SK-N-SH (cell line): ENCODE data around the gene ANKRD62. TPM values are rescaled to one million over a fixed set of nuclear protein-coding genes. Genes with fewer than 3 reads are reported as not detected.

ENCODE experiments used
- CTCF ChIA-PET: fragments of 300-600, 350-600 bp; formaldehyde crosslinking; extraction: SDS; loops from one replicate; lab custom pipeline; 2021; lab: Yijun Ruan, JAX
- POLR2A ChIA-PET: fragments of 350-600 bp; sonication (Branson Sonifier 250); formaldehyde crosslinking; extraction: SDS; loops from one replicate; lab custom pipeline; 2020; ENCODE audit warnings: antibody characterized with exemption, inconsistent platforms; lab: Yijun Ruan, JAX
- DNase-seq: peaks from one replicate; pipeline ENCODE4 v3.0.0; 2012
- H2AFZ ChIP-seq: fragments of 200-600 bp; sonication (generic); 2 replicates; pipeline ENCODE4 v1.8.1; 2016; ENCODE audit warnings: antibody characterized with exemption, mild to moderate bottlenecking, low read depth
- H3F3A ChIP-seq: fragments of 200-600 bp; sonication (generic); replicated peaks from 2 replicates; pipeline ENCODE3; 2016; ENCODE audit warnings: antibody characterized with exemption, mild to moderate bottlenecking; ENCODE audit not compliant: insufficient read depth
- H3K27ac ChIP-seq, 2 experiments: fragments of 200-500 bp in 1 of 2; fragments of 200-600 bp in 1 of 2; sonication (Bioruptor generic) in 1 of 2; sonication (generic), shearing (Covaris generic) in 1 of 2; 2 replicates each; pipeline versions ENCODE4 v1.5.1 to v1.6.1; 2014 to 2016; ENCODE audit warnings: low read depth in 2 of 2, inconsistent platforms in 1 of 2, low read length in 1 of 2, mild to moderate bottlenecking in 1 of 2, mixed read lengths in 1 of 2
- H3K27me3 ChIP-seq: fragments of 200-600 bp; sonication (generic), shearing (Covaris generic); 2 replicates; pipeline ENCODE4 v1.6.1; 2016; ENCODE audit warnings: mixed run types; ENCODE audit not compliant: insufficient read depth
- H3K36me3 ChIP-seq, 2 experiments: fragments of 200-500 bp in 1 of 2; fragments of 200-600 bp in 1 of 2; sonication (Bioruptor generic) in 1 of 2; sonication (generic) in 1 of 2; replicated peaks in 1 of 2; 2 replicates each; pipeline versions ENCODE3 to v1.5.1; 2014 to 2016; ENCODE audit warnings: low read length in 1 of 2, mild to moderate bottlenecking in 1 of 2; ENCODE audit not compliant: insufficient read depth in 2 of 2, control insufficient read depth in 1 of 2
- H3K4me1 ChIP-seq, 2 experiments: fragments of 200-500 bp in 1 of 2; fragments of 200-600 bp in 1 of 2; sonication (Bioruptor generic) in 1 of 2; sonication (generic), shearing (Covaris generic) in 1 of 2; 2 replicates each; pipeline versions ENCODE4 v1.5.1 to v1.6.1; 2014 to 2016; ENCODE audit warnings: low read depth in 1 of 2, low read length in 1 of 2, mixed run types in 1 of 2; ENCODE audit not compliant: insufficient read depth in 2 of 2, control insufficient read depth in 1 of 2
- H3K4me2 ChIP-seq: fragments of 200-600 bp; sonication (generic), shearing (Covaris generic); 2 replicates; pipeline ENCODE4 v1.6.1; 2017; ENCODE audit warnings: mixed run types
- H3K4me3 ChIP-seq, 2 experiments: fragments of 200-500 bp in 1 of 2; fragments of 200-600 bp in 1 of 2; sonication (Bioruptor generic) in 1 of 2; sonication (generic), shearing (Covaris generic) in 1 of 2; 2 replicates each; pipeline versions ENCODE4 v1.5.1 to v1.8.1; 2014 to 2016; ENCODE audit warnings: low read depth in 2 of 2, inconsistent platforms in 1 of 2, low read length in 1 of 2, mild to moderate bottlenecking in 1 of 2, mixed read lengths in 1 of 2, moderate library complexity in 1 of 2
- H3K79me2 ChIP-seq: fragments of 200-600 bp; sonication (generic); 2 replicates; pipeline ENCODE4 v1.8.1; 2017; ENCODE audit warnings: mild to moderate bottlenecking; ENCODE audit not compliant: insufficient read depth
- H3K9ac ChIP-seq: fragments of 200-600 bp; sonication (generic); 2 replicates; pipeline ENCODE4 v1.6.1; 2017; ENCODE audit warnings: mixed run types
- H3K9me2 ChIP-seq: fragments of 200-600 bp; sonication (generic); 2 replicates; pipeline ENCODE4 v1.6.1; 2017; ENCODE audit warnings: mixed run types
- H3K9me3 ChIP-seq: fragments of 200-600 bp; sonication (generic); 2 replicates; pipeline ENCODE4 v1.6.1; 2017; ENCODE audit warnings: mixed run types, mild to moderate bottlenecking, moderate library complexity
- H4K20me1 ChIP-seq: fragments of 200-600 bp; sonication (generic); 2 replicates; pipeline ENCODE4 v1.6.1; 2017; ENCODE audit warnings: mild to moderate bottlenecking, mixed run types; ENCODE audit not compliant: insufficient read depth
- ELF1 ChIP-seq: IDR thresholded peaks from 2 replicates; pipeline ENCODE4 v1.4.0; 2012
- EP300 ChIP-seq, 2 experiments: IDR thresholded peaks; 2 replicates each; pipeline versions ENCODE4 v1.4.0 to v1.6.1; 2012; ENCODE audit warnings: borderline replicate concordance in 1 of 2, low read depth in 1 of 2, low read length in 1 of 2
- FOXJ3 ChIP-seq: sonication (generic); formaldehyde crosslinking; IDR thresholded peaks from 2 replicates; pipeline ENCODE4 v1.5.1; 2020; ENCODE audit warnings: mild to moderate bottlenecking, missing genetic modification reagents
- FOXM1 ChIP-seq: IDR thresholded peaks from 2 replicates; pipeline ENCODE4 v1.4.0; 2012; ENCODE audit warnings: low read depth, mild to moderate bottlenecking
- GABPA ChIP-seq: IDR thresholded peaks from 2 replicates; pipeline ENCODE4 v1.4.0; 2012; ENCODE audit warnings: low read depth, mild to moderate bottlenecking
- IRF3 ChIP-seq: fragments of 150-350 bp; IDR thresholded peaks from 2 replicates; pipeline ENCODE4 v1.6.1; 2016; ENCODE audit warnings: mild to moderate bottlenecking, low read depth, low read length
- JUND ChIP-seq: IDR thresholded peaks from 2 replicates; pipeline ENCODE4 v1.4.0; 2012
- MAX ChIP-seq: IDR thresholded peaks from 2 replicates; pipeline ENCODE4 v1.4.0; 2012; ENCODE audit warnings: low read depth
- MEF2A ChIP-seq: IDR thresholded peaks from 2 replicates; pipeline ENCODE4 v1.4.0; 2012; ENCODE audit warnings: low read depth, borderline replicate concordance
- MXI1 ChIP-seq: IDR thresholded peaks from 2 replicates; pipeline ENCODE4 v1.6.1; 2012; ENCODE audit warnings: mild to moderate bottlenecking, low read depth, low read length, improper control_type of control experiment
- POLR2AphosphoS5 ChIP-seq: IDR thresholded peaks from 2 replicates; pipeline ENCODE4 v1.6.1; 2012; ENCODE audit warnings: low read depth, low read length
- RAD21 ChIP-seq: IDR thresholded peaks from 2 replicates; pipeline ENCODE4 v1.6.1; 2012; ENCODE audit warnings: mild to moderate bottlenecking, low read length
- RCOR1 ChIP-seq: fragments of 150-350 bp; IDR thresholded peaks from 2 replicates; pipeline ENCODE4 v1.6.1; 2017; ENCODE audit warnings: antibody characterized with exemption, low read length
- REST ChIP-seq: IDR thresholded peaks from 2 replicates; pipeline ENCODE4 v1.6.1; 2012; ENCODE audit warnings: mild to moderate bottlenecking, low read depth, low read length, moderate library complexity
- SIN3A ChIP-seq: IDR thresholded peaks from 2 replicates; pipeline ENCODE4 v1.6.1; 2012; ENCODE audit warnings: low read depth, mild to moderate bottlenecking, low read length, moderate library complexity, borderline replicate concordance
- TCF12 ChIP-seq: IDR thresholded peaks from 2 replicates; pipeline ENCODE4 v1.4.0; 2012
- TEAD4 ChIP-seq: IDR thresholded peaks from 2 replicates; pipeline ENCODE4 v1.4.0; 2012; ENCODE audit warnings: mild to moderate bottlenecking, borderline replicate concordance; ENCODE audit not compliant: insufficient read depth
- ZBTB33 ChIP-seq: IDR thresholded peaks from 2 replicates; pipeline ENCODE4 v1.4.0; 2012; ENCODE audit warnings: low read depth, borderline replicate concordance
- WGBS: methylation state at CpG from one replicate; pipeline ENCODE4 v1.1.6; 2017; ENCODE audit warnings: low lambda C conversion rate; 5-methylcytosine and 5-hydroxymethylcytosine counted together
- polyA plus RNA-seq, 3 experiments: library from polyadenylated mRNA; depleted of rRNA; stranded (reverse); fragments of >200 nt; gene quantifications; 2 replicates each; pipeline ENCODE4 v1.2.3, GENCODE V29; 2012

ANKRD62 gene
- polyA plus RNA-seq, 1 of the 3 experiments (the other 2 are of a cell fraction) = not detected

- ChIA-PET POLR2A (interaction anchor here (0.6 kb wide), 1 partner anchor 10 kb away, joined by 3 read pairs; no protein-coding TSS in a partner anchor), CTCF (interaction anchor here (1.0 kb wide), 1 partner anchor 13 kb away, joined by 3 read pairs; no protein-coding TSS in a partner anchor)
- Histone ChIP-seq H3K4me2 (no peak overlapping the region), H3K4me3 (no peak overlapping the region), H3K9me2 (no peaks in the 10 kb centered on the region), H3K79me2 (no peaks in the 10 kb centered on the region), H3F3A (no peaks in the 10 kb centered on the region), H4K20me1 (no peaks in the 10 kb centered on the region), H3K4me1 (no peaks in the 10 kb centered on the region; a peak in 1 of 4 replicates), H3K36me3 (no peaks in the 10 kb centered on the region), H3K9me3 (no peaks in the 10 kb centered on the region), H2AFZ (no peak overlapping the region), H3K9ac (no peak overlapping the region), H3K27ac (no peak overlapping the region), H3K27me3 (no peaks in the 10 kb centered on the region; the same call in 1 of the 2 replicates)
- TF ChIP-seq SIN3A (no peak), ZBTB33 (no peak), TCF12 (no peak), MXI1 (no peak), TEAD4 (no peak), MEF2A (no peak), ELF1 (no peak), MAX (no peak), FOXM1 (no peak), FOXJ3 (CRISPR knock-in tag) (no peak), RCOR1 (no peak), POLR2AphosphoS5 (no peak), REST (no peak), IRF3 (no peak), JUND (no peak), GABPA (no peak), RAD21 (no peak), EP300 (IDR thresholded peaks at IDR 0.05; ENCODE audit: borderline replicate concordance in 1 of 2, low read depth in 1 of 2, low read length in 1 of 2) (no peak)
- DNase-seq = no peak
- WGBS = 46% methylated on average over 6 of the region's 6 CpGs
Measured at GRCh38 chr18:12079491-12080237, 14.0 kb upstream of the ANKRD62 start.
